Measurements from ENCODE around the gene NUCB2.

DNA sequence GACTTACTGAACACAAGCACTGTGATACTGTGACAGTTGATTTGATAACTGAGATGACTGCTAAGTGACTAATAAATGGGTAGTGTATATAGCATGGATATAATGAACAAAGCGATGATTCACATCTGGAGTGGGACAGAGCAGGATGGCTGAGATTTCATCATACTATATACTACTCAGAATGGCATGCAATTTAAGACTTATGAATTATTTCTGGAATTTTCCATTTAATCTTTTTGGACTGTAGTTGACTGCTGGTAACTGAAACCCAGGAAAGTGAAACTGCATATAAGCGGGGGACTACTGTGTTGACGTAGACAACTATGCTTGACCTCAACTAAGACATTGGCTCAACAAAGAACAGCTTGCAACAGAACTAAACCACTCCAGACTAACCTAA is 20.0 kb upstream of the NUCB2 start:
- TF ChIP-seq, protein P1, sequence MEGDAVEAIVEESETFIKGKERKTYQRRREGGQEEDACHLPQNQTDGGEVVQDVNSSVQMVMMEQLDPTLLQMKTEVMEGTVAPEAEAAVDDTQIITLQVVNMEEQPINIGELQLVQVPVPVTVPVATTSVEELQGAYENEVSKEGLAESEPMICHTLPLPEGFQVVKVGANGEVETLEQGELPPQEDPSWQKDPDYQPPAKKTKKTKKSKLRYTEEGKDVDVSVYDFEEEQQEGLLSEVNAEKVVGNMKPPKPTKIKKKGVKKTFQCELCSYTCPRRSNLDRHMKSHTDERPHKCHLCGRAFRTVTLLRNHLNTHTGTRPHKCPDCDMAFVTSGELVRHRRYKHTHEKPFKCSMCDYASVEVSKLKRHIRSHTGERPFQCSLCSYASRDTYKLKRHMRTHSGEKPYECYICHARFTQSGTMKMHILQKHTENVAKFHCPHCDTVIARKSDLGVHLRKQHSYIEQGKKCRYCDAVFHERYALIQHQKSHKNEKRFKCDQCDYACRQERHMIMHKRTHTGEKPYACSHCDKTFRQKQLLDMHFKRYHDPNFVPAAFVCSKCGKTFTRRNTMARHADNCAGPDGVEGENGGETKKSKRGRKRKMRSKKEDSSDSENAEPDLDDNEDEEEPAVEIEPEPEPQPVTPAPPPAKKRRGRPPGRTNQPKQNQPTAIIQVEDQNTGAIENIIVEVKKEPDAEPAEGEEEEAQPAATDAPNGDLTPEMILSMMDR (IDR thresholded peaks at IDR 0.05), result no peak
- TF ChIP-seq POLR2A (IDR thresholded peaks at IDR 0.05), result no peak
